IMR-90 (cell line): ENCODE results near the gene ZNF783.

ENCODE experiments used
- CTCF ChIP-seq: conservative IDR thresholded peaks from 2 replicates; pipeline ENCODE4 v1.5.1; 2012; ENCODE audit warnings: mild to moderate bottlenecking, low read depth, low read length, improper control_type of control experiment
- MXI1 ChIP-seq: IDR thresholded peaks from 2 replicates; pipeline ENCODE4 v1.6.1; 2012; ENCODE audit warnings: low read depth, mild to moderate bottlenecking, low read length, moderate library complexity, borderline replicate concordance
- RAD21 ChIP-seq: IDR thresholded peaks from 2 replicates; pipeline ENCODE4 v1.6.1; 2012; ENCODE audit warnings: low read length, improper control_type of control experiment
- RFX5 ChIP-seq: IDR thresholded peaks from 2 replicates; pipeline ENCODE4 v1.8.0; 2012; ENCODE audit warnings: low read depth, mild to moderate bottlenecking, low read length, moderate library complexity

GRCh38 chr7:149257146-149257545 is 4.8 kb upstream of the ZNF783 start:
- no peak for TF ChIP-seq CTCF
- no peak for TF ChIP-seq RFX5
- TF ChIP-seq MXI1, result no peak
- TF ChIP-seq RAD21, result no peak
